Gastrocnemius medialis (tissue), 4 donors: ENCODE results near the gene RPS3A. TPM values are rescaled to one million over a fixed set of nuclear protein-coding genes. Genes with fewer than 3 reads are reported as not detected.
"Not testable (repeated sequence)": the region's sequence is repeated elsewhere in the genome, so short reads cannot be mapped to it uniquely, and the experiment has no call there.

ENCODE experiments used
- ATAC-seq, 2 donors: fragments of 150-250 bp; one replicate each; pipeline ENCODE4 v1.9.1; 2016
- DNase-seq, 2 donors: peaks; one replicate each; pipeline ENCODE4 v3.0.0-alpha.2; 2019
- H3K27ac ChIP-seq, 4 donors: fragments of 200-600 bp; sonication (generic); 1 replicate in 1 of 4; 2 replicates in 3 of 4; pipeline ENCODE4 v1.5.1; 2016 to 2018; ENCODE audit warnings: mild to moderate bottlenecking in 2 of 4, moderate library complexity in 1 of 4
- H3K27me3 ChIP-seq, 3 donors: fragments of 200-600 bp; sonication (generic) in 2 of 3; 1 replicate in 1 of 3; 2 replicates in 2 of 3; pipeline versions ENCODE4 v1.5.1 to v1.6.0; 2016 to 2019; ENCODE audit warnings: mild to moderate bottlenecking in 1 of 3, moderate library complexity in 1 of 3
- H3K36me3 ChIP-seq, 2 donors: fragments of 200-600 bp; sonication (generic) in 1 of 2; one replicate each; pipeline ENCODE4 v1.5.1; 2017 to 2018
- H3K4me1 ChIP-seq, 2 donors: fragments of 200-600 bp; sonication (generic) in 1 of 2; one replicate each; pipeline ENCODE4 v1.5.1; 2016 to 2017; ENCODE audit warnings: mild to moderate bottlenecking in 2 of 2
- H3K4me3 ChIP-seq, 4 donors: fragments of 200-600 bp; sonication (generic) in 3 of 4; 1 replicate in 1 of 4; 2 replicates in 3 of 4; pipeline ENCODE4 v1.5.1; 2016 to 2019; ENCODE audit warnings: mild to moderate bottlenecking in 2 of 4
- H3K9me3 ChIP-seq, 3 donors: fragments of 200-600 bp; sonication (generic) in 2 of 3; 1 replicate in 1 of 3; 2 replicates in 2 of 3; pipeline ENCODE4 v1.5.1; 2016 to 2019
- POLR2A ChIP-seq, 2 donors: fragments of 450-650 bp; IDR thresholded peaks; one replicate each; pipeline ENCODE4 v1.6.1; 2017; ENCODE audit warnings: antibody characterized with exemption in 2 of 2, mild to moderate bottlenecking in 2 of 2, moderate library complexity in 2 of 2
- in situ Hi-C, 4 donors: fragments of 200-750 bp; cut with MboI; loops; one replicate each; pipeline versions ENCODE4 v1.15.0 to v1.8.0; 2017; ENCODE audit warnings: low sequenced_read_pairs in 4 of 4
- intact Hi-C: fragments of 100-400 bp; cut with DNase I; formaldehyde crosslinking; loops from one replicate; pipeline ENCODE4 v1.15.1; 2023; ENCODE audit warnings: low total_unique reads
- total RNA-seq, 4 donors: library from RNA; depleted of rRNA; stranded (reverse); fragments of >200 nt; gene quantifications; one replicate each; pipeline versions ENCODE4 v1.1.0 to v1.2.3, GENCODE V29; 2016
- TF ChIP-seq, protein P1 (sequence below), 5 experiments: fragments of 450-650 bp in 3 of 5; fragments of 200-600 bp in 2 of 5; sonication (generic) in 2 of 5; IDR thresholded peaks in 4 of 5; conservative IDR thresholded peaks in 1 of 5; 1 replicate in 4 of 5; 2 replicates in 1 of 5; pipeline ENCODE4 v1.5.1; 2016 to 2019; ENCODE audit warnings: antibody characterized with exemption in 5 of 5, mild to moderate bottlenecking in 3 of 5, moderate library complexity in 3 of 5

RPS3A gene
- 1,000 to 10,000 TPM; 1,618 to 1,974 (median 1,771) TPM for total RNA-seq

- ATAC-seq (peak; percentile 97 to 98), DNase-seq (peak; percentile 93 to 96)
- TF ChIP-seq POLR2A (IDR thresholded peaks at IDR 0.05): peak; percentile 80
- TF ChIP-seq, protein P1, sequence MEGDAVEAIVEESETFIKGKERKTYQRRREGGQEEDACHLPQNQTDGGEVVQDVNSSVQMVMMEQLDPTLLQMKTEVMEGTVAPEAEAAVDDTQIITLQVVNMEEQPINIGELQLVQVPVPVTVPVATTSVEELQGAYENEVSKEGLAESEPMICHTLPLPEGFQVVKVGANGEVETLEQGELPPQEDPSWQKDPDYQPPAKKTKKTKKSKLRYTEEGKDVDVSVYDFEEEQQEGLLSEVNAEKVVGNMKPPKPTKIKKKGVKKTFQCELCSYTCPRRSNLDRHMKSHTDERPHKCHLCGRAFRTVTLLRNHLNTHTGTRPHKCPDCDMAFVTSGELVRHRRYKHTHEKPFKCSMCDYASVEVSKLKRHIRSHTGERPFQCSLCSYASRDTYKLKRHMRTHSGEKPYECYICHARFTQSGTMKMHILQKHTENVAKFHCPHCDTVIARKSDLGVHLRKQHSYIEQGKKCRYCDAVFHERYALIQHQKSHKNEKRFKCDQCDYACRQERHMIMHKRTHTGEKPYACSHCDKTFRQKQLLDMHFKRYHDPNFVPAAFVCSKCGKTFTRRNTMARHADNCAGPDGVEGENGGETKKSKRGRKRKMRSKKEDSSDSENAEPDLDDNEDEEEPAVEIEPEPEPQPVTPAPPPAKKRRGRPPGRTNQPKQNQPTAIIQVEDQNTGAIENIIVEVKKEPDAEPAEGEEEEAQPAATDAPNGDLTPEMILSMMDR (IDR thresholded peaks at IDR 0.05 in 4 of 5, conservative IDR thresholded peaks at IDR 0.05 in 1 of 5): peak; percentile 55 to 87 (median 75)
- in situ Hi-C loops (loop anchor here in 2 of 4 donors (10.0 to 25.0 kb wide), 3 partner anchors 663 to 1688 kb away; partner anchors contain the start of genes ARFIP1 (in 1 of the 2), GATB (in 1 of the 2) and TIGD4 (in 1 of the 2)), intact Hi-C loops (loop anchor here (1.0 to 5.0 kb wide), 4 partner anchors 84 to 1683 kb away; partner anchors contain the start of genes GATB, LRBA and SH3D19)
- Histone ChIP-seq H3K27me3 (no peaks in the 10 kb centered on the region), H3K9me3 (no peaks in the 10 kb centered on the region), H3K36me3 (peaks cover 4 to 37% of the 10 kb centered on the region in 2 donors), H3K4me1 (peaks cover 16 to 18% of the 10 kb centered on the region in 2 donors), H3K4me3 (peak within 1 kb of the TSS; percentile 77 to 89 (median 81)), H3K27ac (peak within 1 kb of the TSS; percentile 89 to 91 (median 89))
These were observed at the start of gene RPS3A for GRCh38 chr4:151099229-151099975. Gene RPS3A (plus strand): TSS chr4:151099628. CDS start chr4:151099653, 25 bp downstream.

DNA sequence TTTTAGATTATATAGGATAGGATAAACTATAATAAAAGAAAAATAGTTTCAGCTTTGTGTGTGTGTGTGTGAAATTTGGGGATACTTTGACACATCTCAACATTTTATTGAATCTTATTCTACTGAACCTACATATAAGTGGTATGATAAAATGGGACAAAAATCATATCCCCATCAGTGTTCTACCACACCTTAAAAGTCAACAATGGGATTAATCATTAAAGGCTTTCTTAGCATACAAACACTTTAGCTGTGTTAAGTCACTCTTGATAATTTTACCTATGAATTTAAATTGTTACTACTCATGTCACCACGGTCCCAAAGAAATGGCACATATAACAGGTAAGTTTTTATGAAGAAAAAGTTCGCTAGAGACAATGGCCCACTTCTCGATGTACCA is 46.6 kb upstream of the RPS3A start:
- H3K27me3 ChIP-seq: no peaks in the 10 kb centered on the region
- H3K4me3 ChIP-seq: no peak overlapping the region
- no peak for ATAC-seq
- intact Hi-C loops: no loop called here
- no peaks in the 10 kb centered on the region for H3K9me3 ChIP-seq
- DNase-seq: no peak
- H3K27ac ChIP-seq: no peak overlapping the region
- H3K4me1 ChIP-seq: no peaks in the 10 kb centered on the region
- no peak for TF ChIP-seq POLR2A (IDR thresholded peaks at IDR 0.05)
- TF ChIP-seq, protein P1 (IDR thresholded peaks at IDR 0.05 in 4 of 5, conservative IDR thresholded peaks at IDR 0.05 in 1 of 5): no peak
- no peaks in the 10 kb centered on the region for H3K36me3 ChIP-seq
- in situ Hi-C loops: no loop called here

DNA sequence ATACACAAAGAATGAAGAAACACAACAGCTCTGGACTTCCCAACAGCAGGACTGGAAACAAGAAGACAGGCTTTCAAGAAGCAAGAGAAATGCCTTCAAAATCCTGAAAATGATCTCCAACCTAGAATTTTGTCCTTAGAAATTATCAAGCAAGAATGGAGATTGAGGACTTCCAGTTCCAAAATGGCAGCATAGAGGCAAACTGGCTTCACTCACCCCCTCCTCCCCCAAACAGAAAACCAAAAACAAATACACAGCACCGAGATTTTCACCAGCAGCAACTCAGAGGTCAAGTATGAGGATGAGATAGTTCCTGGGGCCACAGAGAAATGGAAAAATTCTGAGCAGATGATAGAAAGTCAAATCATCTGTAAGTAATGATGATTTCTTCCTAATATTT is 43.9 kb upstream of the RPS3A start:
- no peak for ATAC-seq
- intact Hi-C loops: no loop called here
- TF ChIP-seq POLR2A (IDR thresholded peaks at IDR 0.05): no peak
- TF ChIP-seq, protein P1 (IDR thresholded peaks at IDR 0.05 in 4 of 5, conservative IDR thresholded peaks at IDR 0.05 in 1 of 5): no peak
- in situ Hi-C loops: no loop called here
- H3K4me1 ChIP-seq: no peaks in the 10 kb centered on the region
- no peaks in the 10 kb centered on the region for H3K27me3 ChIP-seq
- H3K36me3 ChIP-seq: no peaks in the 10 kb centered on the region
- no peak overlapping the region for H3K27ac ChIP-seq
- H3K4me3 ChIP-seq: no peak overlapping the region
- H3K9me3 ChIP-seq: no peaks in the 10 kb centered on the region
- DNase-seq: no peak

GRCh38 chr4:151063143-151063542 is 36.3 kb upstream of the RPS3A start:
- H3K36me3 ChIP-seq, H3K27ac ChIP-seq, in situ Hi-C loops, intact Hi-C loops, ATAC-seq, DNase-seq, H3K9me3 ChIP-seq, H3K27me3 ChIP-seq, H3K4me3 ChIP-seq, H3K4me1 ChIP-seq: not testable (repeated sequence)

DNA sequence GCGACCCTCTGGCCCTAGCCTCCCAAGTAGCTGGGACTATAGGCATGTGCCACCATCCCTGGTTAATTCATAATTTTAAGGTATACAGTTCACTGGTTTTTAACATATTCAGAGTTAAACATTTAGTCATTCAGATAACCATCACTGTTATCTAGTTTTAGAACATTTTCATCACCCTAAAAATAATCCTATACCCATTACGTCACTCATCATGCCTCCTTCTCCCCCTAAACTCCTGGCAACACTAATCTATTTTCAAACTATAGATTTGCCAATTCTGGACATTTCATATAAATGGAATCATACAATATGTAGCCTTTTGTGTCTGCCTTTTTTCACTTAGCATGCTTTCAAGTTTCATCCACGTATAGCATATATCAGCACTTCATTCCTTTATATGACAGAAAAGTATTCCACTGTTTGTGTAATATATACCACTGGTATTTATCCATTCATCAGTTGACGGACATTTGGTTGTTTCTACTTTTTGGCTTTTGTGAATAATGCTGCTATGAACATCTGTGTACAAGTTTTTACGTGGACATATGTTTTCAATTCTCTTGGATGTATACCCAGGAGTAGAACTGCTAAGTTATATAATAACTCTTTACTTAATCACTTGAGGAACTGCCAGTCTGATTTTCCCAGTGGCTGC is 32.0 kb upstream of the RPS3A start:
- in situ Hi-C loops (no loop called here), intact Hi-C loops (no loop called here)
- H3K27ac ChIP-seq: no peak overlapping the region
- TF ChIP-seq POLR2A (IDR thresholded peaks at IDR 0.05): no peak
- TF ChIP-seq, protein P1 (IDR thresholded peaks at IDR 0.05 in 4 of 5, conservative IDR thresholded peaks at IDR 0.05 in 1 of 5): no peak
- H3K9me3 ChIP-seq: no peaks in the 10 kb centered on the region
- no peaks in the 10 kb centered on the region for H3K27me3 ChIP-seq
- H3K36me3 ChIP-seq: no peaks in the 10 kb centered on the region
- H3K4me3 ChIP-seq: no peak overlapping the region
- no peaks in the 10 kb centered on the region for H3K4me1 ChIP-seq
- ATAC-seq (no peak), DNase-seq (no peak)
